Measurements from ENCODE around the gene STMND1.
A peak's percentile ranks its signal among the peaks of the same experiment; 100 is the strongest.

The STMND1 gene

DNA sequence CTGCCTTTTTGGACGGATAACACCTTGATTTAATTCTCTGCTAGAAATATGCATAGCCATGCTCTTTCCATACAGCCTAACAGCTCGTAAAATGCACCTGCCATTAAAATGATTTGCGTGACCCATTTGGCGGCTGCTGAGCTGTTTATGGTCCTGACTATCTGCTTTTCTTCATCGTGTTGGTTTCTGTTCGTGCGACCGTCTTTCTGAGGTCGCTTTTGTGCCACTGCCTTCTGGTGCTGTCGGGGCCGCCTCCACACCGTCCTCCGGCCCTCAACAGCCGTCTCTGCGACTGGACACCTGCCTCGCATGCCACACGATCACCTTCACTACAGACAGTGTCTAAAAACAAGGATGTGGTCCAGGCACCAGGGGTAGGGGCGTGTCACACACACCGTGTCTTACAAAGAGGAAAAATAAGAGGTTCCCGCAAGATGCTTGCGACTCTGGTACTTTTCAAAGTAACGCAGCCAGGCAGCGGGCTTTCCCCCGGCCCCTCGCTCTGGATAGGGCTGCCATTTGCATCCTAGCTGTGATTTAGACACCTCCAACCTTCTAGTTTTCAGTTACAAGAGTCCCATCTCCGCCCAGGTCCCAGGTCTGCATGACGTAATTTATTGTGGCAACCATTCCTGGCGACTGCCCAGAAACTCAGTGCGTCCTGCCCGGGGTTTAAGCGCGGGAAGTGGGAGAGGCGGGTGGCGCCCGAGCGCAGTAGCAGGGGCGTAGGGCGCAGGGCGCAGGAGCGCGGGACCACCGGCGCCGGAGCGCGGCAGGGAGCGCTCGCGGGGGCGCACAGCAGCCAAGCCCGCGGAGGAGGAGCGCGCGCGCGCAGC, at the start of gene STMND1:
Gene STMND1, plus strand, starts transcription at position 629 of the 836 bp plus-strand sequence. CDS start 208 bp downstream, outside the sequence.
- peak; percentile 58 for DNase-seq (ENCODE audit: extremely low spot score)
- CTCF ChIA-PET: interaction anchor here (0.6 to 0.7 kb wide), 2 partner anchors 15 to 49 kb away, joined by 3 to 4 read pairs; no protein-coding TSS in a partner anchor
- TF ChIP-seq FOXA1 (IDR thresholded peaks at IDR 0.05) (no peak), HDGF (IDR thresholded peaks at IDR 0.05; ENCODE audit: borderline replicate concordance) (no peak), FOXK2 (IDR thresholded peaks at IDR 0.05) (no peak), L3MBTL2 (conservative IDR thresholded peaks at IDR 0.05) (peak; percentile 42; the same call in 1 of the 2 replicates), NFRKB (IDR thresholded peaks at IDR 0.05) (no peak), LEF1 (IDR thresholded peaks at IDR 0.05; ENCODE audit: borderline replicate concordance) (no peak), CTBP1 (IDR thresholded peaks at IDR 0.05; ENCODE audit: borderline replicate concordance) (peak; percentile 72; the same call in 1 of the 2 replicates), ELF4 (IDR thresholded peaks at IDR 0.05) (no peak), TARDBP (IDR thresholded peaks at IDR 0.05) (no peak), SP1 (IDR thresholded peaks at IDR 0.05) (no peak), FOXM1 (IDR thresholded peaks at IDR 0.05; ENCODE audit: borderline replicate concordance) (no peak), ZNF384 (IDR thresholded peaks at IDR 0.05) (no peak), SUZ12 (IDR thresholded peaks at IDR 0.05) (no peak), ARNT (IDR thresholded peaks at IDR 0.05) (peak; percentile 63; the same call in 1 of the 2 replicates), BHLHE40 (IDR thresholded peaks at IDR 0.05; ENCODE audit: borderline replicate concordance) (no peak)
- TF ChIP-seq, protein P1, sequence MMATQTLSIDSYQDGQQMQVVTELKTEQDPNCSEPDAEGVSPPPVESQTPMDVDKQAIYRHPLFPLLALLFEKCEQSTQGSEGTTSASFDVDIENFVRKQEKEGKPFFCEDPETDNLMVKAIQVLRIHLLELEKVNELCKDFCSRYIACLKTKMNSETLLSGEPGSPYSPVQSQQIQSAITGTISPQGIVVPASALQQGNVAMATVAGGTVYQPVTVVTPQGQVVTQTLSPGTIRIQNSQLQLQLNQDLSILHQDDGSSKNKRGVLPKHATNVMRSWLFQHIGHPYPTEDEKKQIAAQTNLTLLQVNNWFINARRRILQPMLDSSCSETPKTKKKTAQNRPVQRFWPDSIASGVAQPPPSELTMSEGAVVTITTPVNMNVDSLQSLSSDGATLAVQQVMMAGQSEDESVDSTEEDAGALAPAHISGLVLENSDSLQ (IDR thresholded peaks at IDR 0.05): peak; percentile 78
- POLR2A ChIA-PET: interaction anchor here (0.9 kb wide), 1 partner anchor 18 kb away, joined by 3 read pairs; no protein-coding TSS in a partner anchor

DNA sequence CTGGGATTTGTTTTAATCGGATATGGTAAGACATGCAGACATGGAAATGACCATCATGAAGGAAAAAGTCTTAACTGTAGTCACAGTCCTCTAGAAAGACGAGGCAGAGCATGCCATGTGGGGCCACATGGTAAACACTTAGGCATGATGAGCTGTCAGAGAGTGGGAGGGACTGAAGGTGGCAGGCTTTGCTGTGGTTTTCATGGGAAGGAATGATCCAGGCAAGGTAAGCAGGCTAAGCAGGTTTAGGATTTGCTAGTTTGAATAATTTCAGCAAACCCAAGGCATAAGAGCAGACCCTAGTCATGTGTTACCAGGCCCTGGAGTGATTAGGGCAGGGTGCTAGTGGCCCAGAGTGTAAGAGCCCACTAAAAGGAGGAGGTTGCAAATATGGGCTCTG, 47.2 kb upstream of the STMND1 start:
- ChIA-PET POLR2A (no interaction called here), CTCF (no interaction called here)
- TF ChIP-seq SP1 (IDR thresholded peaks at IDR 0.05): no peak
- no peak for TF ChIP-seq ARNT (IDR thresholded peaks at IDR 0.05)
- no peak for TF ChIP-seq SUZ12 (IDR thresholded peaks at IDR 0.05)
- DNase-seq (ENCODE audit: extremely low spot score): no peak

DNA sequence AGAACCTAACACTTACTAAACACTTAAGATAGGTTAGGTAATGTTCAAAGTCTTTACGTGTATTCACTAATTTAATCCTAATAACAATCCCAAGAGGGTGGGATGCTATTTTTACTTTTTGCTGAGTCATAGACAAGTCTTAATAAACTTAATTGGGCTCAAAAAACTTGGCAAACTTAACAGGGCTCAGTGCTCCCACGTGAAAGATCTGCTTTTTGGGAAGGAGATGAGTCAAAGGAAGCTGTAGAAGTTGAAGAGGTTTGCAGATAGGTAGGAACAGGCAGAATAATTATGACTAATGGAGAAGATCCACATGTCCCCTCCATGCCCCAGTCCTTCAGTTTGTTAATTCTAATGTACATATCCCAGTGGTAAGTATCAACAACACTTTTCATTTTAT, 44.5 kb upstream of the STMND1 start:
- CTCF ChIA-PET: no interaction called here
- DNase-seq (ENCODE audit: extremely low spot score): no peak
- POLR2A ChIA-PET: no interaction called here
- TF ChIP-seq SUZ12 (IDR thresholded peaks at IDR 0.05) (no peak), ELF4 (IDR thresholded peaks at IDR 0.05) (no peak), L3MBTL2 (conservative IDR thresholded peaks at IDR 0.05) (no peak), TARDBP (IDR thresholded peaks at IDR 0.05) (no peak), ZNF384 (IDR thresholded peaks at IDR 0.05) (no peak)

DNA sequence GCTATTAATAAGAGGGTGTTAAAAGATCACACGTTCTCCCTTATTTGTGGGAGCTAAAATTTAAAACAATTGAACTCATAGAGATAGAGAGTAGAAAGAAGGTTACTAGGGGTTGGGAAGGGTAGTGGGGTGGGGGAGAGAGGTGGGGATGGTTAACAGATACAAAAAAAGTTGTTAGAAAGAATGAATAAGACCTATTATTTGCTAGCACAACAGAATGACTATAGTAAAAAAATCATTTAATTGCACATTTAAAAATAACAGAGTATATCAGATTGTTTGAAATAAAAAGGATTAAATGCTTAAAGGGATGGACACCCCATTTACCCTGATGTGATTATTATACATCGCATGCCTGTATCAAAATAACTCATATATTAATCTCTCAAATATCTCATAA, 43.3 kb upstream of the STMND1 start:
- DNase-seq (ENCODE audit: extremely low spot score): no peak
- CTCF ChIA-PET: no interaction called here
- TF ChIP-seq TARDBP (IDR thresholded peaks at IDR 0.05): no peak
- no peak for TF ChIP-seq NFRKB (IDR thresholded peaks at IDR 0.05)
- TF ChIP-seq FOXM1 (IDR thresholded peaks at IDR 0.05; ENCODE audit: borderline replicate concordance): no peak
- TF ChIP-seq BHLHE40 (IDR thresholded peaks at IDR 0.05; ENCODE audit: borderline replicate concordance): no peak
- no peak for TF ChIP-seq FOXK2 (IDR thresholded peaks at IDR 0.05)
- no peak for TF ChIP-seq ARNT (IDR thresholded peaks at IDR 0.05)
- no peak for TF ChIP-seq CTBP1 (IDR thresholded peaks at IDR 0.05; ENCODE audit: borderline replicate concordance)
- no peak for TF ChIP-seq LEF1 (IDR thresholded peaks at IDR 0.05; ENCODE audit: borderline replicate concordance)
- no peak for TF ChIP-seq SP1 (IDR thresholded peaks at IDR 0.05)
- POLR2A ChIA-PET: no interaction called here

DNA sequence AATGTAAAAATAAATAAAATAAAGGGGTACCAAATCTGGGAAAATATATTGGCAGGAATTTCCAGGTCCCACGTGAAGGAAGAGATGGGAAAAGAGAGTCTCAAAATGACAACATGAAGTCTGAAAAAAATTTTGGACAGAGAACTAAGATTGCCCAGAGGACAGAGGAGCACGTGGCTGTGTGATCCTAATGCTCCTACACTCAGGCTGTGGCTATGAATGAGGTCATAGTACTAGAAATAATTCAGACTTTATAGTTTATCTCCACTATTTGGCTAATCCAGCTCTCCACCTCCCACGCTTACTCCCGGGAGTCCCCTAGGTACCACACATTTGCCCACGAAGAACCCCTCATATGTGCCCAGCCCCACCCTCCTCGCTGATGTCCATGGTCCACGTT, 42.8 kb upstream of the STMND1 start:
- ChIA-PET CTCF (no interaction called here), POLR2A (no interaction called here)
- no peak for DNase-seq (ENCODE audit: extremely low spot score)
- TF ChIP-seq LEF1 (IDR thresholded peaks at IDR 0.05; ENCODE audit: borderline replicate concordance) (no peak), ELF4 (IDR thresholded peaks at IDR 0.05) (no peak), SP1 (IDR thresholded peaks at IDR 0.05) (no peak), TARDBP (IDR thresholded peaks at IDR 0.05) (no peak), NFRKB (IDR thresholded peaks at IDR 0.05) (no peak), FOXM1 (IDR thresholded peaks at IDR 0.05; ENCODE audit: borderline replicate concordance) (no peak), L3MBTL2 (conservative IDR thresholded peaks at IDR 0.05) (no peak), CTBP1 (IDR thresholded peaks at IDR 0.05; ENCODE audit: borderline replicate concordance) (no peak), FOXK2 (IDR thresholded peaks at IDR 0.05) (no peak)

DNA sequence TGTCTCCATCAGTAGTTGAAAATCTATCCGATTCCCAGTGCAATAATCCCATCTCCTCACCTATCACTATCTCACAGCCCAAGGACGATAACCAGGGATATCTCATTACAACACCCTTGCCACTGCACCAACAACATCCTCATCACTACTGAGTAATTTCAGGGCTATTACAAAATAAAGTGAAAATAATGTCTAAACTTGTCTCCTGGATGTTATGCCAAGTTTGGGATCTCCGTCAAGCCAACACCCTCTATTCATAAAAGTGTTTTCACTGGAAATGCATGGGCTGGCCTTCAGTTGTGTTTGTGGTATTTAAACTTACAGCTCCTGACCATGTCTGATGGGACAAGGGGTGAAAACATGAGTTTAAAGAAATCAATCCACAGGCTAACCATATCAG, 42.0 kb upstream of the STMND1 start:
- CTCF ChIA-PET: interaction anchor here (0.6 kb wide), 1 partner anchor 108 kb away, joined by 5 read pairs; no protein-coding TSS in a partner anchor
- DNase-seq (ENCODE audit: extremely low spot score): no peak
- TF ChIP-seq NFRKB (IDR thresholded peaks at IDR 0.05) (no peak), FOXA1 (IDR thresholded peaks at IDR 0.05) (no peak), ARNT (IDR thresholded peaks at IDR 0.05) (no peak), HDGF (IDR thresholded peaks at IDR 0.05; ENCODE audit: borderline replicate concordance) (no peak), ELF4 (IDR thresholded peaks at IDR 0.05) (no peak), SP1 (IDR thresholded peaks at IDR 0.05) (no peak), FOXM1 (IDR thresholded peaks at IDR 0.05; ENCODE audit: borderline replicate concordance) (no peak), FOXK2 (IDR thresholded peaks at IDR 0.05) (no peak), ZNF384 (IDR thresholded peaks at IDR 0.05) (no peak), LEF1 (IDR thresholded peaks at IDR 0.05; ENCODE audit: borderline replicate concordance) (no peak), TARDBP (IDR thresholded peaks at IDR 0.05) (no peak), CTBP1 (IDR thresholded peaks at IDR 0.05; ENCODE audit: borderline replicate concordance) (no peak)
- TF ChIP-seq, protein P1 (IDR thresholded peaks at IDR 0.05): no peak
- POLR2A ChIA-PET: no interaction called here

DNA sequence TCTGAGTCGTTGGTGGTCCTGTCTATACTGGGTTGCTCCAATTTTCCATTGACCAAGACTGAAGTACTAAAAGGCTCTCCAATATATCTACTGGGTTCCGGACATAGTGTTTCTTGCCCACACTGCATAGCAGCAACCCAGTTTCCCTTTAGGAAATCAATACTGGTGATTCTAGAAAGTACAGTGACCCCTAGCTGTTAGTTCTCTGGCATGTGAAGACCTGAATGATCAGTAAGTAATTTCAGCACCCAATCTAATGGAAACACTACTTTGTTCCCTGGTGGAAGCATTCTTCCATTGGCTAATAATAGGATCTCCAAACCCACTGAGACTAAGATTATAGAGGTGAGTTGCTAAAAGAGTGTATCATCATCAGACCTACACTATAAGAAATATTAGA, 40.8 kb upstream of the STMND1 start:
- no peak for DNase-seq (ENCODE audit: extremely low spot score)
- ChIA-PET CTCF (no interaction called here), POLR2A (no interaction called here)

More for the DNA sequence above, 40.8 kb upstream of the STMND1 start:
- TF ChIP-seq FOXA1 (IDR thresholded peaks at IDR 0.05) (no peak), ZNF384 (IDR thresholded peaks at IDR 0.05) (no peak), FOXK2 (IDR thresholded peaks at IDR 0.05) (no peak), LEF1 (IDR thresholded peaks at IDR 0.05; ENCODE audit: borderline replicate concordance) (no peak), FOXM1 (IDR thresholded peaks at IDR 0.05; ENCODE audit: borderline replicate concordance) (no peak), BHLHE40 (IDR thresholded peaks at IDR 0.05; ENCODE audit: borderline replicate concordance) (no peak), L3MBTL2 (conservative IDR thresholded peaks at IDR 0.05) (no peak), SP1 (IDR thresholded peaks at IDR 0.05) (no peak), ARNT (IDR thresholded peaks at IDR 0.05) (no peak), CTBP1 (IDR thresholded peaks at IDR 0.05; ENCODE audit: borderline replicate concordance) (no peak), ELF4 (IDR thresholded peaks at IDR 0.05) (no peak), HDGF (IDR thresholded peaks at IDR 0.05; ENCODE audit: borderline replicate concordance) (no peak), SUZ12 (IDR thresholded peaks at IDR 0.05) (no peak), NFRKB (IDR thresholded peaks at IDR 0.05) (no peak), TARDBP (IDR thresholded peaks at IDR 0.05) (no peak)
- TF ChIP-seq, protein P1 (IDR thresholded peaks at IDR 0.05): no peak

Measured in HEK293T (cell line).